ENCODE results near the gene TMPRSS13. TPM values are rescaled to one million over a fixed set of nuclear protein-coding genes. Genes with fewer than 3 reads are reported as not detected.

TMPRSS13 gene
- total and polyA plus RNA-seq, 9 of the 15 experiments (the other 6 are each of a cell fraction or from before 2014, with no cell fraction given), result 0.11 to 0.29 (median 0.15) TPM

DNA sequence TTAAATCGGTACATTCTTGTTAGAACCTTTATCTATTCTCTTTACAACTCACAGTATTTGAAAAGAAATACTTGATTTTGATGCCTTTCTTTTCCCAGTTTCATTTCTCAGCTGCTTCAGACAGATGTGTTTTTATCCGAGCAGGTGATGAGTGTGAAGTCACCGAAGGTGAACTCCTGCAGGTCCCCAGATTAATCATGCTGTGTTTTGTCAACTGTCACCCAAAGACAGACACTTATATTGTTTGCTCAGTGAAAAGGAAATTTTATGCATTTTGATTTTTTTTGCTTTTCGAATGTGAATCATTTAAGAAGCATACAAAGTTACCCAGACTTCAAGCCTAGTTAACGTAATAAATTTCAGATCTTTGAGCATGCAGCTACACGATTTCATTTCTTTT is 7.8 kb upstream of the TMPRSS13 start (continued):
- TF ChIP-seq CBX8 (IDR thresholded peaks at IDR 0.05; ENCODE audit: borderline replicate concordance, extremely low read depth, low read depth, low read length, poor library complexity, severe bottlenecking) (no peak), ZFX (CRISPR knock-in tag; IDR thresholded peaks at IDR 0.05) (no peak), FOXM1 (IDR thresholded peaks at IDR 0.05; ENCODE audit: low read depth) (no peak), FOXM1 (CRISPR knock-in tag; IDR thresholded peaks at IDR 0.05; ENCODE audit: low read depth) (no peak), RBM22 (IDR thresholded peaks at IDR 0.05; ENCODE audit: low read depth, low read length, poor library complexity, severe bottlenecking) (no peak)
- TF ChIP-seq, protein P1, sequence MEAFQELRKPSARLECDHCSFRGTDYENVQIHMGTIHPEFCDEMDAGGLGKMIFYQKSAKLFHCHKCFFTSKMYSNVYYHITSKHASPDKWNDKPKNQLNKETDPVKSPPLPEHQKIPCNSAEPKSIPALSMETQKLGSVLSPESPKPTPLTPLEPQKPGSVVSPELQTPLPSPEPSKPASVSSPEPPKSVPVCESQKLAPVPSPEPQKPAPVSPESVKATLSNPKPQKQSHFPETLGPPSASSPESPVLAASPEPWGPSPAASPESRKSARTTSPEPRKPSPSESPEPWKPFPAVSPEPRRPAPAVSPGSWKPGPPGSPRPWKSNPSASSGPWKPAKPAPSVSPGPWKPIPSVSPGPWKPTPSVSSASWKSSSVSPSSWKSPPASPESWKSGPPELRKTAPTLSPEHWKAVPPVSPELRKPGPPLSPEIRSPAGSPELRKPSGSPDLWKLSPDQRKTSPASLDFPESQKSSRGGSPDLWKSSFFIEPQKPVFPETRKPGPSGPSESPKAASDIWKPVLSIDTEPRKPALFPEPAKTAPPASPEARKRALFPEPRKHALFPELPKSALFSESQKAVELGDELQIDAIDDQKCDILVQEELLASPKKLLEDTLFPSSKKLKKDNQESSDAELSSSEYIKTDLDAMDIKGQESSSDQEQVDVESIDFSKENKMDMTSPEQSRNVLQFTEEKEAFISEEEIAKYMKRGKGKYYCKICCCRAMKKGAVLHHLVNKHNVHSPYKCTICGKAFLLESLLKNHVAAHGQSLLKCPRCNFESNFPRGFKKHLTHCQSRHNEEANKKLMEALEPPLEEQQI (IDR thresholded peaks at IDR 0.05), result no peak

DNA sequence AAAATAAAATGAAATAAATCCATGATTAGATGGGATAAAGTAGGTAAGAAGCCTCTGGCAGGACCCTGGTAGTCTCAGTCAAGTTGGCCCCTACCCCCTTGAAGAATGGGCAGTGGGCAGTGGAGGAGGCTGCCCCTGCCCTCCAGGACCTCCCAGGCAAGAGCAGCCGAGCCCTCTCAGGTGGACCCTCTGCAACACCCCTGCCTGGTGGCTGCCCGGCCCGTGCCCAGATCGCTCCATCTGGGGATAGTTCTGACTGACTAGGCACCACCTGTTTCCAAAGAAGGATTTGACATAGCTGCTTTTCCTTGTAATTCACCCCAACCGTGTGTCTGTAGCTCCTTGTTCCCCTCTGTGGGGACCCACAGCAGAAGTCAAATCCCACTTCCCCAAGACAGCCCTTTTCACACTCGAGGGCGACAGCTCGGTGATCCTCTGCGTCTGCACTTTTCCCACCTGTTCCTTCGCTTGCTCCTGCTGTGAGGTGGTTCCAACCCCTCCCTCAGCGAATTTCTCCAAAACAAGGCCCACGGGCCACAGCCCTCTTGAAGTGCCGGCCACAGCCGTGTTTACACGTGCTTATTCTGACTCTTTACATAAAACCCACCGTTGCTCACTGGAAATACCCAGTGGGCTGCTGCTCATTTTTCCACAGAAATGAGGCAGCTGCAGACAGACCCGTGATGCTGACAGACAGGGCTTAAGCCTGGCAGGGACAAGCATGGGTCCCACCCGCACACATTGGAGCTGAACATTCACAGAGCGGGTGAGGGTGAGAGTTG is 5.5 kb upstream of the TMPRSS13 start:
- BruUV-seq (replicated peaks), result no TSS peak
- H3K9me3 ChIP-seq (replicated peaks; ENCODE audit: control insufficient read depth, insufficient read depth, low read depth, low read length), result no peaks in the 10 kb centered on the region
- no peaks in the 10 kb centered on the region for H3K9me1 ChIP-seq (ENCODE audit: control insufficient read depth, insufficient read depth, low read length)
- ChIA-PET CTCF (ENCODE audit: low intra/inter-chr PET ratio) (no interaction called here), POLR2A (interaction anchor here (0.6 to 0.9 kb wide), 3 partner anchors 16 to 781 kb away, joined by 3 read pairs; no protein-coding TSS in a partner anchor)
- in situ Hi-C loops (cut with MboI), result no loop called here
- H2AFZ ChIP-seq (ENCODE audit: low read depth, low read length), result no peak overlapping the region
- H3K36me3 ChIP-seq (ENCODE audit: control insufficient read depth, insufficient read depth, low read length), result no peaks in the 10 kb centered on the region
- WGBS (ENCODE audit: insufficient coverage, low coverage, missing lambda C conversion rate), result 26% methylated on average over 19 of the region's 19 CpGs
- no peak overlapping the region for H3K4me2 ChIP-seq (ENCODE audit: insufficient read depth, low read length)
- no peaks in the 10 kb centered on the region; the same call in 1 of the 2 replicates for H4K20me1 ChIP-seq (replicated peaks; ENCODE audit: control insufficient read depth, insufficient read depth, low read length)
- peaks cover 8 to 14% of the 10 kb centered on the region in 2 experiments; a peak in 2 of 5 replicates for H3K27me3 ChIP-seq (ENCODE audit: control insufficient read depth in 2 of 2, insufficient read depth in 2 of 2, low read length in 2 of 2)
- no peak for ATAC-seq
- H3K79me2 ChIP-seq (ENCODE audit: control insufficient read depth, insufficient read depth, low read length), result no peaks in the 10 kb centered on the region
- FAIRE-seq, result no peak
- H3K9ac ChIP-seq (ENCODE audit: insufficient read depth in 1 of 2, low read depth in 2 of 2, low read length in 2 of 2), result 0 out of 4 replicates have a peak overlapping the region, but pooled peaks of 1 of the 2 experiments have one; percentile 32
- peaks cover 0 to 8% of the 10 kb centered on the region in 2 experiments; a peak in 1 of 5 replicates for H3K4me1 ChIP-seq (replicated peaks in 1 of 2; ENCODE audit: control insufficient read depth in 2 of 2, insufficient read depth in 2 of 2, low read length in 2 of 2)
- no peak for DNase-seq (ENCODE audit: extremely low read depth in 1 of 4, low spot score in 3 of 4)
- no peak overlapping the region for H3K4me3 ChIP-seq
- H3K27ac ChIP-seq (ENCODE audit: extremely low read depth, low read depth, low read length), result no peak overlapping the region
- intact Hi-C loops (cut with micrococcal nuclease), result no loop called here
- no peak for TF ChIP-seq TOE1 (IDR thresholded peaks at IDR 0.05; ENCODE audit: borderline replicate concordance)
- TF ChIP-seq TOE1 (CRISPR knock-in tag; IDR thresholded peaks at IDR 0.05; ENCODE audit: borderline replicate concordance, low read depth), result no peak
- no peak for TF ChIP-seq POLR2AphosphoS2 (IDR thresholded peaks at IDR 0.05; ENCODE audit: low read length)
- no peak for TF ChIP-seq ZNF76 (CRISPR knock-in tag; IDR thresholded peaks at IDR 0.05; ENCODE audit: borderline replicate concordance)
- no peak for TF ChIP-seq NFIC (IDR thresholded peaks at IDR 0.05)
- no peak for TF ChIP-seq KAT7 (CRISPR knock-in tag; IDR thresholded peaks at IDR 0.05; ENCODE audit: borderline replicate concordance)
- TF ChIP-seq, protein P2, sequence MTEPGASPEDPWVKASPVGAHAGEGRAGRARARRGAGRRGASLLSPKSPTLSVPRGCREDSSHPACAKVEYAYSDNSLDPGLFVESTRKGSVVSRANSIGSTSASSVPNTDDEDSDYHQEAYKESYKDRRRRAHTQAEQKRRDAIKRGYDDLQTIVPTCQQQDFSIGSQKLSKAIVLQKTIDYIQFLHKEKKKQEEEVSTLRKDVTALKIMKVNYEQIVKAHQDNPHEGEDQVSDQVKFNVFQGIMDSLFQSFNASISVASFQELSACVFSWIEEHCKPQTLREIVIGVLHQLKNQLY (CRISPR knock-in tag; conservative IDR thresholded peaks at IDR 0.05), result no peak
- TF ChIP-seq ZBED1 (IDR thresholded peaks at IDR 0.05), result no peak
- no peak for TF ChIP-seq TCF7 (IDR thresholded peaks at IDR 0.05; ENCODE audit: borderline replicate concordance)
- TF ChIP-seq NONO (IDR thresholded peaks at IDR 0.05; ENCODE audit: low read depth in 2 of 2, low read length in 1 of 2), result no peak
- no peak for TF ChIP-seq PRPF4 (IDR thresholded peaks at IDR 0.05; ENCODE audit: insufficient read depth, low read depth, low read length, poor library complexity, severe bottlenecking)

All from K562 (cell line).